GM19238 (cell line): ENCODE data around the gene DIP2C.
"Not testable (repeated sequence)": the region's sequence is repeated elsewhere in the genome, so short reads cannot be mapped to it uniquely, and the experiment has no call there.

Source experiments
- DNase-seq: peaks from one replicate; pipeline ENCODE4 v3.0.0; 2011; ENCODE audit warnings: low spot score; ENCODE audit not compliant: insufficient read length

DIP2C gene

DNA sequence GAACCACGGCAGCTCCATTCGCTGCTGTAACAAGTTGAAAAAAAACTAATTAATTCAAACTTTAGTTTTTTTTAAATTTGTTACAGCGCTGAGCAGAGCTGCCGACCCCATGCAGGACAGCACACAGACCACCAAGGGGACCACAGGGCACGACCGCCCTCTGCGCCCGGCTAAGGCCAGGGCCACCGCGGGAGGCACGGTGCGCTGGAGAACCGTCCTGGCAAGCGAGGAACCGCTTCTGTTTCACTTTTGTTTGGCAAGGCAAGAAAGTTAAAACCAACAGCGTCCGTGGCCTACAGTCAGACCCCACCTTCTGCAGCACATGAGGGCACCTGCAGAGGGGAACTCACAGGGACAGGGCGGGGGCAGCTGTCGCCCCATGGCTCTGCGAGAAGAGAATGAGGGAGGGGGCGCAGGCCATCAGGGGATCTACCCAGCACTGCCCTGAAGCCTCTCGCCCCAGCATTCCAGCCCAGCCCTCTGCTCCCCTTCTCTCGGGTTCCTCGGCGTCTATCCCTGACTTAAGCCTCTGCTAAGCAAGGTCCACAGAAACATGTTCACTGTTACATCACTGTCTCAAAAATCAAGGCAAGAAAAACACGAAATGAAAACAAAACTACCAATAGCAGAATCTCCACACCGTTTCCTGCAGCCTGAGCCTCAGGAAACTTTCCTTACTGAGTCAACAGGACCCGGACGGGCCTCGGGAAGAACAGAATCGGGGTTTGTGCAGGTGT is 204.4 kb downstream of the DIP2C start:
- DNase-seq = no peak

DNA sequence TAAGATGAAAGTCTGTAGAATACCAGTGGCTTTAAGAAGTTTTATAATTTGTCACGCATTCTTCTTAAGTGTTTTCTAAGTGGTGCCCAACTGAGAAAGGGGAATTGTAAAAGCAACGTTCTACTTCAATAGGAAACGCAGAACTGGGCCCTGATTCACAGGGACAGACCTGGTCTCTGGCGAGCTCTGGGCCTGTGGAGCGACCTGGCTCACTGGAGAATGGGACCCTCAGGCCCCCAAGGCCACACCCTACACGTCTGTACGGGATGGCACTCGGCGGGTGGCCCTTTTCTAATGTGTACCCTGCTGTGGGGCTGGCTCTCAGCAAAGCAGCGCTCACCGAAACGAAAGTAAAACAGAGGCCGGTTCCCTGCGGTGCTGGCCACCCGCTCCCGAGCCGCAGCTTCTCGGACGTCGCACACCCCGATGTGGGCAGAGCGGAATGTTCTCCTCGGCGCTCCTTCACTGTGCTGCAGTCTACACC is 205.0 kb downstream of the DIP2C start:
- DNase-seq = no peak

DNA sequence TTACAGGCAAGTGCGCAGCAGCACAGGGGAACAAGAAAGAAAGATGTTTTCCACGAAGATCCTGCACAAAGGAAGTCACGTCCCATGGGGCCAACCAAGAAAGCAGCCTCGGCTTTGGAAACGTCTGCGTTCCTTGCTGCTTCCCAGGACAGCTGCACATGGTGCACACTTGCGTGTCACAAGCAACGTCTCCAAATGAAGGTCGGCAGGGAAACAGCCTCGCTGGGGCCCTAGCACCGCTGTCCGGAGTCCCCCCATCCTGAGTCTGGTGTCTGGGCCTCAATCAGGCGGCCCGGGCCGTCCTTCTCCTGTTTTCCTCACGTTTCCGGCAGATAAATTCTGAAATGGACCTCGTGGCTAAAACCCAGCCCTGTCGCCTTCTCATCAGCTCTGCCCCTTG is 206.2 kb downstream of the DIP2C start:
- no peak for DNase-seq

DNA sequence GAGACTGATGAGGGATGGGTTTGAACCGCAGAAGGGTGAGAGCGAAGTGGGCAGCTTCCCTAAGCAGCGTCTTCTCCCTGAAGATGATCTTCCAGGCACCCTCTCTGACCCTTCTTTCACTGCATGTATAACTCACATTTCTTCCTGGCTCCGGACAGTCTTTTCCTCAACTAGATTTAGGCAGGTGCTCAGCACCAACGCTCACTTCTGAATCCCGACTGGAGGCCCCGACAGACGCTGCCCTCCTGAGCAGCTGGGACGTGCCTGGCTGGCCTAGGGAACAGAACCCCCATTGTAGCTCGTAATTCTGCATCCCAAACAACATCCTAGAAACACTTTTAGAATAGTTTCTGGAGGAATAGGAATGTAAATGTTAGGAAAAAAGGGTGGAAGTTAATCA is 206.6 kb downstream of the DIP2C start:
- DNase-seq = no peak

DNA sequence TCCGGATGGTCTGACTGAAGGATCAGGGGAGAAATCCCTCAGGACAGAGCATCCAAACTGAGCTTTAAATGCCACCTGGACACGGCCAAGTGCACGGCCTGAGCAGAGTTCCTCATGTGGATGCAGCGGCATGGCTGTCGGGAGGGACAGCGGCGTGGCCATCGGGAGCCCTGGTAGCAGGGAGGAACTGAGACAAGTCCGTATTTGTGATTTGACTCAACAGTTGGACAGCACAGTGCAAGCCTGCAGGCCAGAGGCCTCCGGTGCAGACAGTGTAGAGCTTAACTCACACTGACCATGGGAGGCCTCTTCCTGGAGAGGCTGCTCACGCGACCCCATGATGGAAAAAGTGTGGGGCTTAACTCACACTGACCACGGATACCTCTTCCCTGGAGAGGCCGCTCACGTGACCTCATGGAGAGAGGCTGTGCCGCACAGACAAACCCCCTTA is 207.4 kb downstream of the DIP2C start:
- no peak for DNase-seq

DNA sequence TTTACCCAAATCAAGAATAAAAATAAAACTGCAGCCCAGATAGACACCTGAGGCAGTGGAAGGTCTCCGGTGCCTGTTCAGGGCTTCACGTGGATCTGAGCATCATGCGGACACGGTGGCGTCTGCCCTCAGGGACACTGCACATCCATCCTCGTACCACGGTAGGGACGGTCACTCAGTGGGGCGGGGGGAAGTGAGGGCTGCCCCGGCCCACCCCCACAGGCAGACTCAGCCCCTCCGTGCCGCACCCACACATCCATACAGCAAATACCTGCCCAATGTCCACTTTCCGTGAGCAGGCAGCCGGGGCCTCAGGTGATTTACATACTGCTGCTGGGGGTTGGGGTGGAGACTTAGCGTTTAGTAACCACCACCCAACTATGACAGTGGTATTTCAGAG is 207.8 kb downstream of the DIP2C start:
- no peak for DNase-seq

DNA sequence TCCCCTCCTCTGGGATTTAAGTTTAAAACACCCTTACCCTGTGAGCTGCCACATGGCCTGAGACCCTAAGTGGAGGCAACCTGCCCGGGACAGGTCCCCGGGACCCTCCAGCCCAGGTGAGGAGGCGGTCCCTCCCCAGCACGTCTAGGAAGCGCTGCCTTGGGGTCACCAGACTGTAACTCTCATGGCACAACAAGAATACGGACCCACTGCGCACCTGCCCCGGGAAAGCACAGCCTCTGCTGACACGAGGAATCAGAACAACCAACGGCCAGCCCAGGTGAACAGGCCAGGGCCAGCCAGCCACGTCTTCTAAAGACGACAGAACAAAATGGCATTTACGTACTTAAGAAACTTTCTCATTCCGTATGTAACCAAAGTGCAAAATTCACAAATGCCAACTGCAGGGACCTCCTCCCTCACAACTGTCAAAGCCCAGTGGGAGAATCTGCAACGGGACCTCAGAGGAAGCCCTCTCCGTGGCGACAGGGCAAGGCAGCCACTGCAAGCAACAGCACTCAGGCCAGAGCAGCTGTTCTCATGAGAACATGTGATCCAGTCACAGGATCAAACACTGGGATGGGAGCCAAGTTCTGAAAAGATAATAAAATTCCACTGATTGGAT is 208.4 kb downstream of the DIP2C start:
- DNase-seq = no peak

DNA sequence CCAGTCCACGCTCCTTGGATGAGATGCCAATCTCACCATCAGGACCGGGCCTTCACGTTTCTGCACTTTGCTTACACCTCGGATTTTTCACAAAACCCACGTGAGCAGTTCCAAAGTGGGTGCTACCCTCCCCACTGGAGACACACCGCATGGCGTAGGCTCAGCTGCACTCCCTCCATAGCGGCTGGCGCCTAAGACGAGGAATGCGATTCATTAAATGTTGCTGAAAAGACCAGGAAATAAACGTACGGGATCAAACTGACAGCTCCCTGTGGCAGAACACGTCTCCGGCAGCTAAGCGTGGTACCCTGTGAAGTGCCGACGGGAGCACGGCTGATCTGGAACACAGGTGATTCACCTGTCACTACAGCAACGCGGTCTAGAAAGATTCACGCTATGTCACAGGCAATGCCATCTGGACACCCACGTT is 209.0 kb downstream of the DIP2C start:
- no peak for DNase-seq

DNA sequence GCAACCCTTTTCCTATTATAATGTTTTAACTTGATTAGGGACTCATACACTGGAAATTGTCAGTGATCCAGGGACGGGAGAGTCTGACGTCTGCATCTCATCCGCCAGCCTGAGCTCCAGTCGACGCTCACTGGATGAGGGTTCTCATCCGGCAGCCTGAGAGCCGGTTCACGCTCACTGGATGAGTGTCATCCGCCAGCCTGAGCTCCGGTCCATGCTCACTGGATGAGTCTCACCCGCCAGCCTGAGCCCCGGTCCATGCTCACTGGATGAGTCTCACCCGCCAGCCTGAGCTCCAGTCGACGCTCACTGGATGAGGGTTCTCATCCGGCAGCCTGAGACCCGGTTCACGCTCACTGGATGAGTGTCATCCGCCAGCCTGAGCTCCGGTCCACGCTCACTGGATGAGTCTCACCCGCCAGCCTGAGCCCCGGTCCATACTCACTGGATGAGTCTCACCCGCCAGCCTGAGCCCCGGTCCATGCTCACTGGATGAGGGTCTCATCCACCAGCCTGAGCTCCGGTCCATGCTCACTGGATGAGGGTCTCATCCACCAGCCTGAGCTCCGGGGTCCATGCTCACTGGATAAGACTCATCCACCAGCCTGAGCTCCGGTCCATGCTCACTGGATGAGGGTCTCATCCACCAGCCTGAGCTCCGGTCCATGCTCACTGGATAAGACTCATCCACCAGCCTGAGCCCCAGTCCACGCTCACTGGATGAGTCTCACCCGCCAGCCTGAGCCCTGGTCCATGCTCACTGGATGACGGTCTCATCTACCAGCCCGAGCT is 209.6 kb downstream of the DIP2C start:
- DNase-seq = not testable (repeated sequence)

DNA sequence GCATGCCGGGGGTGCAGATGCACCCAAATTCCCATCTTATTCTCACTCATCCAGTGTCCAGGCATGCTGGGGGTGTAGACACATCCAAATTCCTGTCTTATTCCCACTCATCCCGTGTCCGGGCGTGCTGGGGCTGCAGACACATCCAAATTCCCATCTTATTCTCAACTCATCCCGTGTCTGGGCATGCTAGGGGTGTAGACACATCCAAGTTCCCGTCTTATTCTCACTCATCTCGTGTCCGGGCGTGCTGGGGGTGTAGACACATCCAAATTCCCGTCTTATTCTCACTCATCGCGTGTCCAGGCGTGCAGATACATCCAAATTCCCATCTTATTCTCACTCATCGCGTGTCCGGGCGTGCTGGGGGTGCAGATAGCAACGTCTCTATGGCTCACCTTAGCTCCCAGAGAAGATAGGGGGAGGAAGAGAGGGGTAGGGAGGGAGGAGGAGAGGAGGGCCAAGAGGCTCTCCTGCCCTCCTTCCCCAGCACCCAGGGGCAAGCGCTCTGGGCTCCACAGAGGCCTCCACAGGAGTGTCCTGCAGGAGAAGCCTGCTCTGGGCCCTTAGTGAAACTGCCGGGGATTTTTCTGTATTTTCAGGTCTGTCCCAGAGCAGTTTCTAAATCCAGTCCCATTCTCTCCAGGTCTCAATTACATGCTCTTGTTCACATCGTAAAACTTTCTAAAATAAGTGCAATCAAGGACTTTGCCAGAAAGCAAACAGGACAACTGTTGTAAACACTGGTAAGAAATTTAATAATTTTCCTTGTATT is 210.8 kb downstream of the DIP2C start:
- DNase-seq = no peak

DNA sequence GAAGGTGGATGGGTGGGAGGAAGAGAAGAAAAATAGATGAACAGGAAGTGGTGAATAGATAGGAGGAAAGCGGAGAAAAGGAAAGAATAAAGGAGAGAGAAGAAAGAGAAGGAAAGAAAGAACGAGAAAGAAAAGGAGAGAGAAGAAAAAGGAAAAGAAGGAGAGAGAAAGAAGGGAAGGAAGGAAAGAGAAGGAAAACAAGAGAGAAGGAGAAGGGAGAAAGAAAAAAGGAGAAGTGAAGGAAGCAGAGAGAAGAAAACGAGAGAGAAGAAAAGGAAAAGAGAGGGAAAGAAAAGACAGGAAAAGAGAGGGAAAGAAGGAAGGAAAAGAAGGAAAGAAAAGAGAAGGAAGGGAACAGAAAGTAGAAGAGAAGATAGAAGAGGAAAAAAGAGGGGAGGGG is 211.8 kb downstream of the DIP2C start:
- DNase-seq = no peak

DNA sequence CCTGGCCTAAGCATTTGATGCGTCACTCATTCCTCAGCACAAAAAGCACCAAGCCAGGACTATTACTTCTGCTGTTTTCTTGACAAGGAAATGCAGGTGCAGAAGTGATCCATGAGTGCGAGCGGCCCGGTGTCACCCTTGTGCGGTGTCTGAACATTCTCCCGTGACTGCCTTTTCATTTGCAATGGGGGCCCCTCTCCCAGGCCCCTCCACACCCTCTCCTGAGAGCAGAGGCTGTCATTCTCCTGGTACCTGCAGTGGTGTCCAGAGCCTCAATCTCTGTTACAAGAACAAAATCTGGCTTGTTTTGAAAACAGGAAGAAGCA is 213.1 kb downstream of the DIP2C start:
- DNase-seq = no peak

DNA sequence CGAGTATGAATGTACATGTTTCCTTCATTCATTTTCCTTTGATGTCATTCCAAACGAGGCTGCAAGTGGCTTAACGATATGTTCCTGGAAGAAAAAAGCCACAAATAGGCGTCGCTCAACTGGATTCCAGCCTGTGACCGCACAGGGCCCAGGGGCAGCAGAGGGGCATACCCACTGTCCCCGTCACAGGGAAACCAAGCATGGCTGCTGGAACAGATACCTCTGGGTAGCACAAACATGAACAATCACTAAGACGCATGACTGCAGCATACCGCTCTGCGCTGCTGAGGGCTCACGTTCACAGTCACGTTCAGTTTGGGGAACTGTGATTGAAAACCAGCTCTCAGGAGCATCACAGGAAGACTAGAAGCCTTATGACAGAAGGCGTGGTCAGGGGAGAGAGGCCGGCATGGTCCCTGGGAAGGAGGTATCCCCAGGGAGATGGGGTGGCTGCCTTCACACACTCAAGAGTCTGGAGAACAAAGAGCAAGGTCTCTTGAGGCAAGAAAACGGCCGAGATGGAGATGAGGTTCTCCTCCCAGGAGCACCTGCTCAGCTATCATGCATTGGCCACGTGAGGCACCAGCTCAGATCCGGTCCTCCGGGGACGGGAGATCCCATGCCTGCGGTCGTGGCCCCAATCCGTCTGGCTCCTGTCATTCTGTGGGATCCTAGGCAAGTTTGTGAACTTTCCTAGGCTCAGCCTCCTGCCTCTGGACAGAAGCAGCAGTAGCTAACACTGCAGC is 213.6 kb downstream of the DIP2C start:
- DNase-seq = no peak

DNA sequence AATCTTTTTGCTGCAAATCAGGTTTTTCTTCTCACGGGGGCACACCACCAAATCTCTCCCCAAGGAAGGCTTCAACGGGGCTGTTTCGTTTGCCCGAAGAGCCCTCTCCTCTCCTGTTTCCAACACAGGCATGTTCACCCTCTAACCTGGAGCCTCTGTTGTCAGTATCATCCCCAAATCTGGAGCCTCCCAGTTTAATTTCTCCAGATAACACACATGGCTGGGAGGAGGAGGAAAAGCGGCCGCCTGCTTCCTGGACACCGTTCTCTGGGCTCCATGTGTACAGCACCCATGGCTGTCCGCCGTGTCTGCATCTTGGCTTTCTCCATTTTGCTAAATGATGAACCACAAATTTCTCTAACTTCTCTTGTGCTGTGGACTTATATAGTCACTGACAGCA is 214.5 kb downstream of the DIP2C start:
- DNase-seq = no peak

DNA sequence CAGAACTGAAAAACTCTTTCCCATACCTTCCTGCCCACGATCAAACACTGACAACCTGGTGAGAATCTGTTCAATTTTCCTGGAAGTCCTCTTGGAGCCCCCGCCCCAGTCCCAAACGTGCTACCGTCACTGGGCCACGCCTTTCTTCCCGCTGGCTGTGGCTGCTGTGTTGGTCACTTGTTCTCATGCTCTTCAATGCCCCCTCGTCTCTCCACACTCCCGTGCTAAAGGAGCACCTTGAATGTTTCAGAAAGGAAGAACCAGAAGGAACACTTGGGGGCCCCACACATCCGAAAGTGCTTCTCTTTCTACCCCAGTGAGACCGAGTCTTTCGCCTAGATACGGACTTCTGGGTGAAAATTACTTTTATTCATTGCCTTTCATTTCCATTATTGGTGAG is 215.1 kb downstream of the DIP2C start:
- no peak for DNase-seq

DNA sequence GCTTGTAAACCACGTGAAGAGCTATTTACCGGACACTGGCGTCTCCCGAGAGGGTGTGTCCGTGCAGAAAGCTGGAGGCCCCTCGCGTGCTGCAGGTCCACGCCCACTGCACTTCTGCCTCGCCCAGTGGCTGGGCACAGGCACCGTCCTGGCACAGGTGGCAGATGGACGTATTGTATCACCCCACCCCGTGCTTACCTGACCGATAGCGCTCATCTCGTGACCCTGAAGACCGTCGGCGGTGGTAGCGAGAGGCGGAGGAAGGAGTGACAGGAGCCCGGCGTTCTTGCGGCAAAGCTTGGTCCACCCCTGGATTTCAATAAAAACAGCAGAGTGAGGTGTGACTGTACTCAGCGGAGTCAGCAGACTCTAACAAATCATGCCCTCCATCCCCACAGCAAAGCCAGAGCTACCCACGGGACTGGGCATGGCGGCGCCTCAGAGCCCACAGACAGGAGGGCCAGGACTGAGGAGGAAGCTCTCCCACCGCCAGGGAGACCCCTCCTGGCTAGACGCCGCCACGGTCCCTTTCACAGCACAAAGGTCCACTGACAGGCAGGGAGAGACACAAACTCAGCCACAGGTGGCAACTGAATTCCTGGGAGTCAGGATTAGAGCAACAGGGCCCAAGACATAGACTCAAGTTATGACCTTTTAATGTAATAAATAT is 217.1 kb downstream of the DIP2C start:
- no peak for DNase-seq

DNA sequence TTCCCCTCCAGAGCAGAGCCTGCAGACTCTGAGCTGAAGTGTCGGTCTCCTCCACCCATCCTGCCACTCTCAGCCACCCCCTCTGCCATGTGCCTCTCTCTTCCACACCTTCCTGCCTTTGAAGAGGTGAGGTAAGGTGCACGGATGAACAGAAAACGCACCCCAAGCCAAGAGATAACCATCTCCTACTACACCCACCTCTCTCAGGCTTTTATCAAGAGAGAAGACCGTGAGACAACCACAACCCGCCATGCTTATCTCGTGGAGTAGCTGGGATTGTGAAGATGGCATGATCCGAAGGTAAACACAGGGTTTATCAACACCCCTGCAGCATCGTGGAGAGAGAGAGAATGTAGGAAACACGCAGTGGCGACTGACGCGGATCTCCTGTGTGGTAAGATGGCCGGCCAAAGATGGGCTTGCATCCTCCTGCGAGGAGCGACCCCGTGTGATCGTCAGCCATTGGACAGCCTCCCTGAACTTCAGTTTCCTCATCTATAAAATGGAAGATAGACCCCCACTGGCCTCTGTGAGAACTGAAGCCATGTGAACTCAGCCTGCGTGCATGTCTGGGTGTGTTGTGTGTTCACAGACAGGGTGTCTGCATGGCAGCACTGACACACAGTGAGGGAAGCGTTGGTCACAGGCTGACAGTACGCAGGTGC is 219.0 kb downstream of the DIP2C start:
- DNase-seq = no peak

DNA sequence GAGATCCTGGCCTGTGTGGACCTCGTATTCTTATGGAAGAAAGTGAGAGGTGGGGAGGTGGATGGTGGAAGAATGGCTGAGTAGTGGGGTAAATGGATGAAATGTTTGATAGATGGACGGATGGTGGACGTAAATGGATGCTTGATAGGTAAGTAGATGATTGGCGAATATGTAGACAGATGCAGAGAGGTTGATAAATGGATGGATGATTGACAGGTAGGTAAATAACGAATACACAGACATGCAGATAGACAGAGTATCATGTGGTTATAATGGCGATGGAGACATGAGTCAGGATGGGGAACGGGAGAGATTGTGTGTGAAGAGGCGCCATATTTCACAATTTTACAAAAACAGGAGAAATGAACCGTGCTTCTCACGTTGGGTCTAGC is 219.5 kb downstream of the DIP2C start:
- DNase-seq = no peak

DNA sequence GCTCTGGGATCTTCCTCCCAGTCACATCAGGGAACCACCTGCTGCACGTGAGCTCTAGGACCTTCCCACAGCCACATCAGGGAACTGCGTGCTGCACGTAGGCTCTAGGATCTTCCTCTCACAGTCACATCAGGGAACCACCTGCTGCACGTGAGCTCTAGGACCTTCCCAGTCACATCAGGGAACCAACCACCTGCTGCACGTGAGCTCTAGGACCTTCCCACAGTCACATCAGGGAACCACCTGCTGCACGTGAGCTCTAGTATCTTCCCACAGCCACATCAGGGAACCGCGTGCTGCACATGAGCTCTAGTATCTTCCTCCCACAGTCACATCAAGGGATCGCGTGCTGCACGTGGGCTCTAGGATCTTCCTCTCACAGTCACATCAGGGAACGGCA is 229.7 kb downstream of the DIP2C start:
- DNase-seq = no peak

DNA sequence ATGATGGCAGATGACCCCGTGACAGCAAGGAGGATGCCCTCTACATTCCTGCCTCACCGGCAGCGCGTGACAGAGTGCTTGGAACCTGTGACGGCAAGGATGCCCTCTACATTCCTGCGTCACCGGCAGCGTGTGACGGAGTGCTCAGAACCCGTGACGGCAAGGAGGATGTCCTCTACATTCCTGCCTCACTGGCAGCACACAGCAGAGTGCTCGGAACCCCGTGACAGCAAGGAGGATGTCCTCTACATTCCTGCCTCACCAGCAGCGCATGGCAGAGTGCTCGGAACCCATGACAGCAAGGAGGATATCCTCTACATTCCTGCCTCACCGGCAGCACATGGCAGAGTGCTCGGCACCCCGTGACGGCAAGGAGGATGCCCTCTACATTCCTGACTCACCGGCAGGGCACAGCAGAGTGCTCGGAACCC is 231.0 kb downstream of the DIP2C start:
- no peak for DNase-seq
